ENCODE measurements around the gene KIAA0825.

DNA sequence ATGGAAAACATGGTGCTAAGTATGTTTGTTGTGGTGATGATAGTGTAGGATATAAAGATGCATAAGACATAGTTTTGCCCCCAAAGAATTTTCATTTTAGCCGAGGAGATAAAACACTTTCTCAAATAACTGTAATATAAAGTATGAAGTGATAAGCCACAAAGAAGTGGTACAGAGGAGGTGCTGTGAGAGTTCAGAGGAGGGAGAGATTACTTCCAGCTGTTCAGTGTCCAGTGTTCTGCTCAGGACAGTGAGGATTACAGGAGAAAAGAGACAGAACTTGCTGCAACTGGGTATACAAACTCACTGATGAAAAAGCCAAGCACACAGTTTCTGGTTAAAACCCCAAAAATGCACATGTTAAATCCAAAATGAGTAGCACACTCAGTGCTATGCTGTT lies 309.3 kb downstream of the KIAA0825 start:
- TF ChIP-seq, protein P1, sequence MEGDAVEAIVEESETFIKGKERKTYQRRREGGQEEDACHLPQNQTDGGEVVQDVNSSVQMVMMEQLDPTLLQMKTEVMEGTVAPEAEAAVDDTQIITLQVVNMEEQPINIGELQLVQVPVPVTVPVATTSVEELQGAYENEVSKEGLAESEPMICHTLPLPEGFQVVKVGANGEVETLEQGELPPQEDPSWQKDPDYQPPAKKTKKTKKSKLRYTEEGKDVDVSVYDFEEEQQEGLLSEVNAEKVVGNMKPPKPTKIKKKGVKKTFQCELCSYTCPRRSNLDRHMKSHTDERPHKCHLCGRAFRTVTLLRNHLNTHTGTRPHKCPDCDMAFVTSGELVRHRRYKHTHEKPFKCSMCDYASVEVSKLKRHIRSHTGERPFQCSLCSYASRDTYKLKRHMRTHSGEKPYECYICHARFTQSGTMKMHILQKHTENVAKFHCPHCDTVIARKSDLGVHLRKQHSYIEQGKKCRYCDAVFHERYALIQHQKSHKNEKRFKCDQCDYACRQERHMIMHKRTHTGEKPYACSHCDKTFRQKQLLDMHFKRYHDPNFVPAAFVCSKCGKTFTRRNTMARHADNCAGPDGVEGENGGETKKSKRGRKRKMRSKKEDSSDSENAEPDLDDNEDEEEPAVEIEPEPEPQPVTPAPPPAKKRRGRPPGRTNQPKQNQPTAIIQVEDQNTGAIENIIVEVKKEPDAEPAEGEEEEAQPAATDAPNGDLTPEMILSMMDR (IDR thresholded peaks at IDR 0.05): no peak
- TF ChIP-seq POLR2AphosphoS5 (IDR thresholded peaks at IDR 0.05): no peak
- no peak for TF ChIP-seq EP300 (IDR thresholded peaks at IDR 0.05)
